ENCODE results near the gene SPRR1A.

Gene SPRR1A

DNA sequence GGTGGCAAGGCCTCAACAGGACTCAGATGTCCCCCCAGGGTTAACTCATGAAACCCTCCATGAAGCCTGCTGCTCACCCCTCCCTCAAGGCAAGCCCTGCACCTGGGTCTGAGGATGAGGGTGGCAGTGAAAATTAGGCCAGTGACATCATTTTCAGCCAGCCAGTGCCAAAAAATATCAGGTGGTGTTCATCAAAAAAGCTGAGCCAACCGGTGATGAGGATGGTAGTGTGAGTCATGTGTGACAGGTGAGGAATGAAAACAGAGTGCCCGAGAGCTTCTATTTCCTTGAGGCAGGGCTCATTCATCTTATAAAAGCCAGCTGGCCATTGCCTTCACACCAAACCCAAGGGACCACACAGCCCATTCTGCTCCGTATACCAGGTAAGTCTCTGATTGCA, at the start of gene SPRR1A:
TSS of gene SPRR1A (plus strand) at position 339 of the 400 bp plus-strand sequence. CDS start 1,150 bp downstream, outside the sequence.
- no peak for DNase-seq

GRCh38 chr1:152940614-152941013, 43.3 kb upstream of the SPRR1A start:
- no peak for DNase-seq

DNA sequence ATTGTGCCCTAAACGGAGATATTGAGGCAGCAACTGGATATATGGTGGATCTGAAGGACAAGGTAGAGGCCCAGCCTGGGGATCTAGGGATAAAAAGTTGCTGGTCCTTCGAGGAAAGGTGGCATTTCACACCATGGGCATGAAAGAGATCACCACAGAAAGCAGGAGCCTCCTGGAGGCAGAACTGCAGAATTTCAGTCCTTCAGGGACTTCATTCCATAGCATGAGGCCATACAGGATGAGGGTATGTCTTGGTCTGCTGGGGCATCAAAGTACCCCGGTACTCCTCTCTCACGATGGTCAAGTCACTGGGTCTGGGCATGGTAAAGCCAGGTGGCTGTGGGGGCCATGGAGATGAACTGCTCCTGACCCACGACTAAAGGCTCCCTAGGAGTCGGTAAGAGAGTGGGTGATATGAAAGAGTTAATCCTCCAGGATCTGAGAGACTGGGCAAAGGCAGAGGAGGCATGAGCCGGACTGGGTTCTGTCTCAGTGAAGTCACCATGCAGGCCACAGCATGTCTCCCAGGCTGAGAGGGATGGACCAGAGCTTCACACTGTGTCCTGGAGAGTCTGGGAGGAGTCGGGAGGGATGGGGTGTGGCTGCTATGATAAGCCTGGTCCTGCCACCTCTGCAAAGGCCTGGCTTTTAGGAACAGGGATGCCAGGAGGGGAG, 42.7 kb upstream of the SPRR1A start:
- no peak for DNase-seq

DNA sequence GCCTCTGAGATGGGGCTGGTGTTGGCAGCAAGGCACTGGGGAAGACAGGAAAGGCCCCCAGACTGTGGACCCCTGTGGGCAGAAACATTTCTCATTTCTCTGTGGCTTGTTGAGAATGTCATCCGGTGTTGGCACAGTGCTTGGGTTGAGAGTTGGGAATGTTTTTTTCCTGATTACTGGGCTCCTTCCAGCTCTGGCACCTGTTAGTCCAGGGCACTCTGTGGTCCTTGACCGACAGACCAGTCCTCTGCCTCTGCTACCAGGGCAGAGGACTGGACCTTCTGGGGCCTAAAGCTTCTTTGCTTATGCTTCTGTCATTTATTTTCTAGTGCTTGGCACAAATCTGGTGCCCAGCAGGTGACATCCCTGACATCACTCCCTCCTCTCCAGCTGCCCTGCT, 41.7 kb upstream of the SPRR1A start:
- DNase-seq = no peak

GRCh38 chr1:152946248-152946647, 37.6 kb upstream of the SPRR1A start:
- no peak for DNase-seq

GRCh38 chr1:152946651-152947256, 37.1 kb upstream of the SPRR1A start, which contains the start of gene SPRR5:
Gene SPRR5 (plus strand): TSS chr1:152947206. CDS start chr1:152948555, 1,349 bp downstream.
- DNase-seq = no peak

GRCh38 chr1:152951711-152952110, 32.2 kb upstream of the SPRR1A start:
- DNase-seq = no peak

DNA sequence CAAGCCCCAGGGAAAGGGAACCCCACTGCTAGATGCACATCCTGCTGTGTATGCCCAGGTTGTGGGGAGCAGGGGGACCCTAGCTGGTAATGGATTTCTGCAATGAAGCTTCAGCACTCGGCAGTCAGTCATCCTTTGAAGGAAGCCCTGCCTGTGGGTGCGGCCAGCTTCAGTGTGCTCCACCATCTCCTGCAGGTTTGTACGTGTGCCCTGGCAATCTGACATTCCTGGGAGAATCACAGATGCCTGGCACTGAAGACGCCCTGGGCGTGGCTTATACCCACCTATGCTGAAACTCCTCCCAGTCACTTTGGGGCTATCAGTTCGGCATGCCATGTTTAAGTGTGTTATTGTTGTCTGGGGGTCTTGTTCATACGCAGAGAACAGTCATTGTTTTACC, 30.1 kb upstream of the SPRR1A start:
- no peak for DNase-seq

DNA sequence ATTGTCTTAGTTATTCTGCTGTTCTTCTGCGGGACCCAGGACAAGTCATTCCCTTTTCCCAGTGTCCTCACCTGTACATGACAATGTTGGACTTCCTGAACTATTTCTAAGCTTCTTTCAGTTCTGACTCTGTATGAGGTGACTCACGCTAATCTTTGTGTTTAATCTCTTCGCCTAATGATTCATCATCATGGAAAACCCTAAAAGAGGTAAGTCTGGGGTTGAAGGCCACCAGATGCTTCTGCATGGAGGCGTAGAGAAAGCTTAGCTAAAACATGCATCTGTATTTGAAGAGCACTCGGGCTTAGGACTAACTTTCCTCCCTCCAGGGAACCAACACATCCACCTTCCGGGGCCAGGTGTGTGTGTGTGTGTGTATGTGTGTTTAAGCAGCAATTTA, 29.4 kb upstream of the SPRR1A start:
- no peak for DNase-seq

- no peak for DNase-seq
These were observed 26.3 kb upstream of the SPRR1A start for GRCh38 chr1:152957561-152957960.

DNA sequence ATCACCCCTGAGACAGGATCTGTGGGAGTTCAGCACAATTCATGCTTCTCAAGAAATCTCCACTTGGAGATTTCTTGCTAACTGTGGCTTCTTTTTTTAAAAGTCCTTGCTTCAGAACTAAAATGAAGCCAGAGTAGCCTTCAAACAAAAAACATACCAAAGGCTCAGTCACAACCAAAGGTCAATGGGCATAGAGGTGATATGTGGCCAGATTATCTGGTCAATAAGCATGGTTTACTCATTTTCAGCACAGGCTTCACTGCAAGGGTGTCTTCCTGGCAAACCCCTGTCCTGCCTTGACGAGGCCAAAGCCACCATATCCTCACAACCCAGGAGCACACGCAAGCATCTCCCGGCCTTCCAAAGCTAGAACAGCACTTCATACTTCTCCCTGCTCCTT, 24.6 kb upstream of the SPRR1A start:
- DNase-seq = no peak

- no peak for DNase-seq
These were observed 24.0 kb upstream of the SPRR1A start for GRCh38 chr1:152959801-152960451.

GRCh38 chr1:152960452-152961044, 23.3 kb upstream of the SPRR1A start:
- no peak for DNase-seq

DNA sequence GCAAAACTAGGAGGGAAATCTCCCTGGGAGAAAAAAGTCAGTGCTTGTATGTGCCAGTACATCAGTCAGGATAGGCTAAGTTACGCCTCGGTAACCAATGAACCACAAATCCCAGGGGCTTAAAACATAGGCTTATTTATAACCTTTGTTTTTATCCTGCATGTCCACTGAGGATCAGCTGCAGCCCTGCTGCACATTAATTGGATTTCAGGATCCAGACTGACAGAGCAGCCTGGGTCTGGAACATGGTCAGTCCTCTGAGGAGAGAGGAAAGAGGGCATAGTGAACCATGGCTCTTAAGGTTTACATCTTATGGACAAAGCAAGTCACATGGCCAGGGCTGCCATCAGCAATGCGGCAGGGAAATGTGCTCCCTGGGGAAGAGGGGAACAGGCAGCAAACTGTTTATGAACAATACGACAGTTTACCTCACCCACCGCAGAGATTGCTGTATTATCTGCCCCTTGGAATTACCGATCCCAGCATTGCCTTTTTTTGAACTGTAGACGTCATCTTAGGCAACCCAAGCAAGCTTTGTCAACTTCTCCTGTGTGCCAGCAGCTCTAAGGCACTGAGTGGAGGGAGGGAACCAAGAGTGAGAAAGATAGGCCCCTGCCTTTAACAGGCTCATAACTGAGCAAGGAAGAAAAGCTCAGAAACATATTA, 22.5 kb upstream of the SPRR1A start:
- no peak for DNase-seq

DNA sequence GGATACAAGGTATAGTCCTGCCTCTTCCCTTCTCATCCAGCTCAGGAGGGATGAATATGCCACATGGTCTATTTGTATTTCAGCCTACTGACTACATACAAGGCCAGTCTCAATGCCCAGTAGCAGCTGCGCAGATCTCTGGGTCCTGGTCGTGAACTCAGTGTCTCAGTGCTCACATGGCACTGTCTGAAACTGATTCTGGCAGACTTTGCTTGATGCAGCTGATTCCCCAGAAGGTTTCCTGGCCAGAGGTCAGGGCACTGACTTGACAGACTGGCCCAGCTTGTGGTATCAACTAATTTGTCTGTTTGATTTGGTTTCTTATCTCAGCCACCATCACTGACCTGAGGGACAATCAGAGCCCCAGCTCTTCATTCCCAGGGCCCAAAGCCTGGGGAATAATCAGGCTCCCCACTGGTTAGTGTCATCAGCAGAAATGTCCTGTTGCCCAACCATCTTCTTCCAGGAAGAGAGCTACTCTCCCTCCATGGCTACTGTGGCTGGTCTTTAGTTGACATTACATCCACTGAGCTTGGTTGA, 20.9 kb upstream of the SPRR1A start:
- no peak for DNase-seq

DNA sequence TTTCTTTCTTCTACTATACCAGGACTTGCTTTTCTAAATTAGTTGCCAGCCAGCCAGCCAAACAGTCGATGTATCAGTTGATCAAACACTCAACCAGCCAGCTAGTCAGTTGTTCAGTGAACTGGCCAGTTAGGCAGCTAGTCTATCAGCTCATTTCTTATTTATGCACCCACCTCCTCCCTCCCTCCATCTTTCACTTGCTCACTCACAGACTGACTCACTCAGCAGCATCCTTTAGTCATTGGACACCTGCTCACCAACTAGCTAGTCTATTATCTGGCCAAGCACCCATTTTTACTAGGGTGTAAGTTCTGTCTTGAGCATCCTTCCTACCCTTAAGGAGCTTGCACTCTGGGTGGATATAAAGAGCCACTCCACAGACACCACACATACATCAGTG, 19.3 kb upstream of the SPRR1A start:
- no peak for DNase-seq

GRCh38 chr1:152965853-152966252, 18.0 kb upstream of the SPRR1A start:
- DNase-seq = no peak

DNA sequence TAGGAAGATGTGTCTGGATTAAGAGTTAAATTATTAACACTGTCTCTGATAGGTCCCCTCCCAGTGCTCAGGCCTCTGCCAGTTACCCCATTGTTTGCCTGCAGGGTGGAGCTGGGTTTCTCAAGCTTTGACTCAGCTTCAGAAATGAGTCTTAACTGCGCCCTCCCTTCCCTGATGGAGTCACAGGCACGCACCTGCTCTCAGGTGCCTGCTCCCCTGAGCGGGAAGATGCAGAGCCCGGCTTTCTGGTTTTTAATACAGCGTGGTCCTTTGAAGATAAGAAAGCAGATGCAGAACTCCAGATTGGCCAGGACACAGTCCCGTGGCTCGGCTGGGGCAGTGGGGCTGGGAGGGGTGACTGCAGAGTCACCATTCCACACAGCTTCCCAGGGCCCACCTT, 16.7 kb upstream of the SPRR1A start:
- no peak for DNase-seq

DNA sequence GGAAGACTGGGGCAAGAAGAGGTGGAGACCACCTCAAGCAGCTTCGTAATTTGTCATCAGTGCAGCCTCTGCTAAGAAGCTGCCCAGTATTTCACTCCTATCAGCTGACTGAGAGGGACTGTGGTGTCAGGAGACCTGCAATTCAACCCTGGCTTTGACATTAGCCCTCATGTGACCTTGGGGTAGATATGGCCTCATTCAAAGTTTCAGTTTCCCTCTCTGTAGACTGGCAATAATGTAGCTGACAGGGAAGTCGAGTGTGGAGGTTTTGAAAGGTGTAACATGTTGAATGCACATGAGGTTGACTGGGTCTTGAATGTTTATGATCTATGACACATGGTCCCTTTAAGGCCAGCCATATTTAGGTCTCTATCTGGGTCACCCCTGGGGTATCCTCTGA, 15.6 kb upstream of the SPRR1A start:
- DNase-seq = no peak

DNA sequence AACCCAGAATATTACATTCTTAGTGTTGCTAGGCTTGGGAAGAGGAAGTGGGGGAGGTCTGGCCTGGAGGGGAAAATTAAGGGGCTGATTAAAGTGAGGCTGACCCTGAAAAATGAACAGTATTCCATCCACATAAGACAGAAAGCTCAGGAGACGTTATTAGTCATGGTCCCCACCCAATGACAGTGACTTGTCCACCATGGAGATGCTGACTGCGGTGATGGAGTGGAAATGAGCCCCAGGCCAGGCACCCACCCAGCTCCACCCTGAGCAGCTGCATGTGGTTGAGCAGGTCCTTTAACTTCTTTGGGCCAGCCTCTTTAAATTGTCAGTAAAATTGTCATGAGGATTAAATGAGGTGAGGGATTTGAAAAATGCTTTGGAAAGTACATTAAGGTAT, 14.8 kb upstream of the SPRR1A start:
- DNase-seq = no peak

GRCh38 chr1:152970495-152970894, 13.4 kb upstream of the SPRR1A start, which contains the start of gene SPRR4:
Gene SPRR4 (plus strand): TSS chr1:152970648. CDS start chr1:152971891, 1,243 bp downstream.
- DNase-seq = no peak

- no peak for DNase-seq
These were observed 11.5 kb upstream of the SPRR1A start for GRCh38 chr1:152972196-152972886.

Data from stimulated activated CD4-positive, alpha-beta T cell treated with anti-CD3 and anti-CD28 coated beads, Interleukin-1b, Interleukin-23, amount 100 ng/mL, for 48 hours (primary cell).